Osteoblast (primary cell): ENCODE measurements around the gene PARD3B. TPM values are rescaled to one million over a fixed set of nuclear protein-coding genes. Genes with fewer than 3 reads are reported as not detected.

Source experiments
- DNase-seq: peaks from one replicate; pipeline ENCODE4 v3.0.0; 2011; ENCODE audit warnings: low spot score, mixed read lengths; ENCODE audit not compliant: insufficient read length; ENCODE audit errors: missing footprints
- H2AFZ ChIP-seq: 2 replicates; pipeline ENCODE4 v1.6.0; 2011; ENCODE audit warnings: mild to moderate bottlenecking, low read length
- H3K27ac ChIP-seq: 2 replicates; pipeline ENCODE4 v1.5.1; 2011; ENCODE audit warnings: mild to moderate bottlenecking, low read depth, low read length, moderate library complexity
- H3K27me3 ChIP-seq: 2 replicates; pipeline ENCODE4 v1.6.0; 2012; ENCODE audit warnings: mild to moderate bottlenecking, control low read depth, inconsistent platforms, low read length, moderate library complexity; ENCODE audit not compliant: insufficient read depth
- H3K36me3 ChIP-seq: 2 replicates; pipeline ENCODE4 v1.5.1; 2011; ENCODE audit warnings: mild to moderate bottlenecking, low read length, control low read depth, moderate library complexity; ENCODE audit not compliant: insufficient read depth
- H3K4me1 ChIP-seq: 2 replicates; pipeline ENCODE4 v1.5.1; 2011; ENCODE audit warnings: mild to moderate bottlenecking, low read length, control low read depth, moderate library complexity; ENCODE audit not compliant: insufficient read depth
- H3K4me2 ChIP-seq: 2 replicates; pipeline ENCODE4 v1.6.0; 2011; ENCODE audit warnings: mild to moderate bottlenecking, low read length; ENCODE audit not compliant: insufficient read depth
- H3K4me3 ChIP-seq: fragments of 200-600 bp; sonication (generic); 3 replicates; pipeline ENCODE4 v1.5.1; 2012; ENCODE audit warnings: mild to moderate bottlenecking, low read length, inconsistent platforms; ENCODE audit not compliant: insufficient read depth
- H3K79me2 ChIP-seq: 2 replicates; pipeline ENCODE4 v1.6.0; 2012; ENCODE audit warnings: mild to moderate bottlenecking, low read length, control low read depth, inconsistent platforms; ENCODE audit not compliant: insufficient read depth
- H3K9me3 ChIP-seq: 2 replicates; pipeline ENCODE4 v1.5.1; 2011; ENCODE audit warnings: low read depth, low read length, control low read depth
- H4K20me1 ChIP-seq: 2 replicates; pipeline ENCODE4 v1.6.0; 2012; ENCODE audit warnings: mild to moderate bottlenecking, low read length, control low read depth; ENCODE audit not compliant: insufficient read depth
- total RNA-seq: library from RNA; depleted of rRNA; stranded (reverse); fragments of >200 nt; gene quantifications from 2 replicates; pipeline ENCODE4 v1.2.3, GENCODE V29; 2012
- TF ChIP-seq, protein P1 (sequence below): IDR thresholded peaks from 2 replicates; pipeline ENCODE4 v1.5.1; 2011; ENCODE audit warnings: mild to moderate bottlenecking, low read depth, low read length, moderate library complexity; ENCODE audit errors: extremely low read depth

PARD3B gene
- total RNA-seq, 1 donor, result 22.4 TPM

DNA sequence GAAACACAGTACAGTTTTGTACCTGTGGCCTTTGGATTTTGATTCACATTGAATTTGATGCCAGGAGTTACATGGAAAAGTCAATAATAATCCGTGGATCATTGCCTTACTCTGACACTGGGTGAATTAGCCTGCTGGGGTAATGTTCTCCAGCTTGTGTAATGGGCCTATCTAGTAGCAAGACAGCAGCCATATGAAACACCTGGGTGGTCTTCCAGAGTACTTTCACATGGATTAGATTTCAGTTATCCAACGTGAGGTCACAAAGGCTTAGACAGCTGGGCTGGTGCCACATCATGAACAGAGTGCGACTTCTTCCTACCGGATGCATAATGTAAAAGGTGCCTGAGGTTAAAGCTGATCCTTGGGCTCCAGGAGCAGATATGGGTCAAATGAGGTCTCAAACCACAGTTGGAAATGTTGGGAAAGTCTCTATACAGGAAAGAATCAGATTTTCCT, 486.8 kb downstream of the PARD3B start:
- DNase-seq, result no peak
- no peak overlapping the region for H3K4me2 ChIP-seq
- no peak overlapping the region for H3K4me3 ChIP-seq
- no peak overlapping the region for H3K27ac ChIP-seq
- no peaks in the 10 kb centered on the region for H3K79me2 ChIP-seq
- H4K20me1 ChIP-seq, result no peaks in the 10 kb centered on the region
- H3K9me3 ChIP-seq, result no peaks in the 10 kb centered on the region
- no peak overlapping the region for H2AFZ ChIP-seq
- no peaks in the 10 kb centered on the region for H3K4me1 ChIP-seq
- no peaks in the 10 kb centered on the region for H3K27me3 ChIP-seq
- TF ChIP-seq, protein P1, sequence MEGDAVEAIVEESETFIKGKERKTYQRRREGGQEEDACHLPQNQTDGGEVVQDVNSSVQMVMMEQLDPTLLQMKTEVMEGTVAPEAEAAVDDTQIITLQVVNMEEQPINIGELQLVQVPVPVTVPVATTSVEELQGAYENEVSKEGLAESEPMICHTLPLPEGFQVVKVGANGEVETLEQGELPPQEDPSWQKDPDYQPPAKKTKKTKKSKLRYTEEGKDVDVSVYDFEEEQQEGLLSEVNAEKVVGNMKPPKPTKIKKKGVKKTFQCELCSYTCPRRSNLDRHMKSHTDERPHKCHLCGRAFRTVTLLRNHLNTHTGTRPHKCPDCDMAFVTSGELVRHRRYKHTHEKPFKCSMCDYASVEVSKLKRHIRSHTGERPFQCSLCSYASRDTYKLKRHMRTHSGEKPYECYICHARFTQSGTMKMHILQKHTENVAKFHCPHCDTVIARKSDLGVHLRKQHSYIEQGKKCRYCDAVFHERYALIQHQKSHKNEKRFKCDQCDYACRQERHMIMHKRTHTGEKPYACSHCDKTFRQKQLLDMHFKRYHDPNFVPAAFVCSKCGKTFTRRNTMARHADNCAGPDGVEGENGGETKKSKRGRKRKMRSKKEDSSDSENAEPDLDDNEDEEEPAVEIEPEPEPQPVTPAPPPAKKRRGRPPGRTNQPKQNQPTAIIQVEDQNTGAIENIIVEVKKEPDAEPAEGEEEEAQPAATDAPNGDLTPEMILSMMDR, result no peak
- H3K36me3 ChIP-seq, result no peaks in the 10 kb centered on the region

DNA sequence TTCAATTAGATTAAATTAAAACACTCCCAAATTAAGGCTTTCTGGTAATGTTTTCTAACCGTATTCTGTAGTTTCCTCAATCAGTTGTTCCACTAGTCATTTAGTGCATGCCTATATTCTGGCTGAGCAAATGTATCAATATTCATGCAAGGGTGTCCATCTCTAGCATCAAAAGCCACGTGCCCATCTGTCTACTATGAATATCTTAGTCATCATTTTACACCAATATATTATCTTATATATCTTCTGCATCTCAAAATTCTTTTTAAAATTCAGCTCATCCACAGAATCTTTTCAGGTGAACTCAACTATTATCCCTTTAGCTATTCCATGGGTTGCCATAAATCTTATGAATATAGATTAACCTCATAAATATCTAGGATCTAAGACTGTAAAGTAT, 488.2 kb downstream of the PARD3B start:
- no peaks in the 10 kb centered on the region for H3K9me3 ChIP-seq
- no peak overlapping the region for H3K27ac ChIP-seq
- H3K79me2 ChIP-seq, result no peaks in the 10 kb centered on the region
- H4K20me1 ChIP-seq, result no peaks in the 10 kb centered on the region
- TF ChIP-seq, protein P1, result no peak
- no peak overlapping the region for H2AFZ ChIP-seq
- H3K27me3 ChIP-seq, result no peaks in the 10 kb centered on the region
- H3K36me3 ChIP-seq, result no peaks in the 10 kb centered on the region
- DNase-seq, result no peak
- H3K4me2 ChIP-seq, result no peak overlapping the region
- H3K4me1 ChIP-seq, result no peaks in the 10 kb centered on the region
- no peak overlapping the region for H3K4me3 ChIP-seq

DNA sequence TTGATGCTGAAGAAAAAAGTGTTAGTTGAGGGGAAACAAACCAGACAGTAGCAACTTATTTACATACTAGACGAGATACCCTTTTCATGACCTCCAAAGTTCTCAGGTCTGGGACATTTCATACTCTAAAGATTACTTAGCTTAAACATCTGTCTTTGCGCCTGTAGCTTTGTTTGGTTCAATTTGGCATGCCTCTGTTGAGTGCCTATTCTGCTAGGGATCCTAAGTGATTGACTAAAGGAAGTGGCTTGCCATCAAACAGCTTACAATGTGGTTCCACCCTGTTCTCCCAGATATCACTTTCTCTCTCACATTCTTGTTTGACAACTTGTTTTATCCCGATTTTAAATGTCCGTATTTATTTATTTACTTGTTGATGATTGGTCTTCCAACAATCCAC, 488.8 kb downstream of the PARD3B start:
- no peaks in the 10 kb centered on the region for H4K20me1 ChIP-seq
- H3K4me1 ChIP-seq, result no peaks in the 10 kb centered on the region
- TF ChIP-seq, protein P1, result no peak
- H3K27me3 ChIP-seq, result no peaks in the 10 kb centered on the region
- no peaks in the 10 kb centered on the region for H3K9me3 ChIP-seq
- H3K79me2 ChIP-seq, result no peaks in the 10 kb centered on the region
- H2AFZ ChIP-seq, result no peak overlapping the region
- no peak overlapping the region for H3K27ac ChIP-seq
- DNase-seq, result no peak
- no peak overlapping the region for H3K4me2 ChIP-seq
- no peaks in the 10 kb centered on the region for H3K36me3 ChIP-seq
- no peak overlapping the region for H3K4me3 ChIP-seq

DNA sequence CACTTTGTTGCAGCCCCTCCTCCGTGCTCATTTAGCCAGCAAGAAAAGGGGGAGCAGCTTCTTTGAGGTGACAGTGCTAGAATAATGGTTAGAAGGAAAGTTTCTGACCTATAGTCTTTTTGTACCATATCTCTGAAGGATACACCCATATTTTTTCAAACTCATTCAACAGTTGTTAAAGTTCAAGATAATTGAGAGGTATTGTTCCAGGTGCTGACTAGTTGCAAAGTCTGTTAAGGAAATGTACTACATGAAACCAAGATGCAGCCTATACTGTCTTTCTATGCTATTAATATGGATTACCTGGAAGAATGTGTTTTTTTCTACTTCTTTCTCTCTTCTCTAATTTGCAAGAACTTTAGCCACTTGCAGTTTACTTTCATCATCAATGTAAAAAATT, 495.0 kb downstream of the PARD3B start:
- no peaks in the 10 kb centered on the region for H3K36me3 ChIP-seq
- H3K4me2 ChIP-seq, result no peak overlapping the region
- no peaks in the 10 kb centered on the region for H3K9me3 ChIP-seq
- no peaks in the 10 kb centered on the region for H3K4me1 ChIP-seq
- TF ChIP-seq, protein P1, result no peak
- H3K79me2 ChIP-seq, result no peaks in the 10 kb centered on the region
- no peak overlapping the region for H3K27ac ChIP-seq
- H4K20me1 ChIP-seq, result no peaks in the 10 kb centered on the region
- H3K27me3 ChIP-seq, result no peaks in the 10 kb centered on the region
- H3K4me3 ChIP-seq, result no peak overlapping the region
- no peak for DNase-seq
- no peak overlapping the region for H2AFZ ChIP-seq
